HL-60 (cell line): Measurements from ENCODE around the gene NBAS.

Experiments used
- CTCF ChIP-seq: IDR thresholded peaks from one replicate; pipeline ENCODE4 v1.5.1; 2011; ENCODE audit warnings: low read length, control low read depth, inconsistent platforms; ENCODE audit not compliant: insufficient read depth
- POLR2AphosphoS5 ChIP-seq: IDR thresholded peaks from 2 replicates; pipeline ENCODE4 v1.6.1; 2012; ENCODE audit warnings: low read depth
- REST ChIP-seq: IDR thresholded peaks from 2 replicates; pipeline ENCODE4 v1.6.1; 2012; ENCODE audit warnings: low read depth; ENCODE audit not compliant: insufficient replicate concordance

GRCh38 chr2:15300624-15301573 is 260.2 kb downstream of the NBAS start:
- no peak for TF ChIP-seq CTCF
- TF ChIP-seq POLR2AphosphoS5 = no peak
- TF ChIP-seq REST = no peak
